Right lobe of liver (tissue), 4 donors: ENCODE measurements around the gene TREH.

Experiments
- CTCF ChIP-seq, 4 donors: fragments of 200-600 bp in 3 of 4; fragments of 450-650 bp in 1 of 4; IDR thresholded peaks; one replicate each; pipeline versions ENCODE4 v1.5.1 to v1.8.0; 2016 to 2022; ENCODE audit warnings: antibody characterized with exemption in 4 of 4, mild to moderate bottlenecking in 2 of 4
- POLR2A ChIP-seq: fragments of 450-650 bp; IDR thresholded peaks from one replicate; pipeline ENCODE4 v1.6.1; 2017; ENCODE audit warnings: antibody characterized with exemption, mild to moderate bottlenecking
- donor health status: DM: no; HTN: no; CAD: no.
- donor health status: DM: no; HTN: no; CAD: no.
- donor health status: DM: no; HTN: yes; CAD: no.

- TF ChIP-seq CTCF (IDR thresholded peaks at IDR 0.05) = no peak
- TF ChIP-seq POLR2A = no peak
These were observed 35.5 kb downstream of the TREH start for GRCh38 chr11:118643995-118644345.
